Measurements from ENCODE around the gene ALOX5AP.

Gene ALOX5AP

GRCh38 chr13:30735025-30735871 lies at the start of gene ALOX5AP:
Gene ALOX5AP, plus strand, starts transcription at chr13:30735543. Its CDS starts 63 bp downstream, at chr13:30735606.
- no peak for FAIRE-seq

DNA sequence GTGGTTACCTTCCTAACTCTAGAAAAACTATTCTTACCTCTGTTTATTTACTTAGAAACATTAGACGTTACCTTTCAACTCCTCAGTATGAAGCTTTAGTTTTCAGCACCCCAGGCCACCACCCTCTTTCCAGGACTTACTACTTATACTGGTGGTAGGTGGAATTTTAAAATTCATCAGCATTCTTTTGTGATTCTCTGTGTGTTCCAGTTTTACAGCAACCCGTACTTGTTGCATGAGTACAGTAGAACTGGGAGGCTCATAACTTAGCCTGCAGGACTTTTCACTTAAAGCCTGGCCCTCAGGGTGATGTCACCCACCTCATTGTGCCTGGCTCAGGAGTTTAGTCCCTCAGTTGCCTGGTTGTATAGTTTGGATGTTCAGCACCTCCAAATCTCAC lies 49.4 kb upstream of the ALOX5AP start:
- FAIRE-seq, result no peak

DNA sequence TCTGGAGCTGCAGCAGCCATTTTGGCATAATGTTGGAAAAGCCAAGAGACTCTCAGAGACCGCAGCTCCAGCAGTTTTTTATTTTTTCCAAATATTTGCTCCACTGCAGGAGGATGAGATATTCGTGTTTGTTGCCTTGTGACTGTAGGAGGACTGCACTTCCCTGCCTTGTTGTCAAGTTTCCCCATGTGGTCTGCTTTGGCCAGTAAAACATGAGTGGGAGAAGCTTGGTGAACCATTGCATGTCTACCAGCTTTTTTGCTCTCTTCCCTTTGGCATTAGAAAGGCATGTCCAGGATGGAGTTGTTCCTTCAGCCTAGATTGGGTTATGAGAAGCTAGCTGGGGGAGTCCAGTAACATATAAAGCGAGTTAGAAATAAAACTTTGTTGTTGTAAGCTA lies 47.7 kb upstream of the ALOX5AP start:
- no peak for FAIRE-seq

DNA sequence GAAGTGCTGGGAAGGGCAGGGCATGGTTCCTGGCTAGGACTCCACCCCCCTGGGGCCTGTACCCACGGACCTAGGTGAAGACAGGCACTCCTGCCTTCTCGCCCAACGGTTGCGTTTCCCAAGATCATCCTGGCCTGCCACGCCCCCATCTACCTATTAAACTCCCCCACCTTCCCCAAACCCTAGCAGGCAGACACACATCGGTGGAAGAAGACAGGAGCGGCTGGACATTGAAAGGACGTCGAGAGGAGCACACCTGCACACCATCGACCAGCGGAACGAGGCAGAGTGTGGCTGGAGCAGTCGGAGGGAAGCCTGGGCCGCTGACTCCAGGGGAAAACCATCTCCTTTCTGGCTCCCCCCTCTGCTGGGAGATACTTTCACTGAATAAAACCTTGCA lies 45.6 kb upstream of the ALOX5AP start:
- FAIRE-seq, result no peak

GRCh38 chr13:30690282-30691188 lies 44.8 kb upstream of the ALOX5AP start:
- no peak for FAIRE-seq

GRCh38 chr13:30692113-30692512 lies 43.2 kb upstream of the ALOX5AP start:
- FAIRE-seq, result no peak

- FAIRE-seq, result no peak
Measured at GRCh38 chr13:30696278-30697176, 38.8 kb upstream of the ALOX5AP start.

DNA sequence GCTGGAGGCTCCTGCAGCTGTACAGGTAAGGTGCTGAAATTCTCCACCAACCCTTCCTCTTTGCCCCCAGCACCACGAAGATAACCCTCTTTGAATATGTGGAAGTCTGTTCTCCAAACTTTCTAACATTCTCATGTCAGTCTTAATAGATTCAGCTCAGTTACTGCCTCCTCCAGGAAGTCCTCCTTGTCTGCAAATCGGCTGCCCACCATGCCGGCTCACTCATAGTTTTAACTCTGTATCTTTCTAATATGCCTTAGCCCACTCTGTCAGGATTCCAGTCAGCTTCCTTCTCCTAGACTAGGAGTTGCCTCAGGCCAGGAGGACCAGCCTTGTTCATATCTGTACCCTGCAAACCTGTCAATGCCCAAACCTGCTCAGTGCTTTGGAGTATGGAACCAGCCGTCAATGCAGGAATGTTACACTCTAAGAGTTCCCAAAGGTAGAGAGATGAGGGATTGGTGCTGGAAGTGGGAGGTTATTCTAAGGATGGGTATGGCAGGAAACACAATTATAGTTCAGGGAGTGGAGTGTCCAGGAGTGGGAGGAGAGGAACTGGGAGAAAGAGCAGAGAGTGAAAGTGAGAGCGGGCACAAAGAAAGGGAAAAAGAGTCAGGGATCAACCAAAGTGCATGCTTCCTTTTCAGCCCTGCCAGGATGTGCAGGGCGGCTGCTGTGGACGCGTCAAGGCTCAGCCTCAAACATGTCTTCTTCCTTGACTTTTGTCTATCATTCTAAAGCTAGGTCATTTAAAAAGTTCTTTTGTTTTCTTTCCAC lies 38.0 kb upstream of the ALOX5AP start:
- no peak for FAIRE-seq

DNA sequence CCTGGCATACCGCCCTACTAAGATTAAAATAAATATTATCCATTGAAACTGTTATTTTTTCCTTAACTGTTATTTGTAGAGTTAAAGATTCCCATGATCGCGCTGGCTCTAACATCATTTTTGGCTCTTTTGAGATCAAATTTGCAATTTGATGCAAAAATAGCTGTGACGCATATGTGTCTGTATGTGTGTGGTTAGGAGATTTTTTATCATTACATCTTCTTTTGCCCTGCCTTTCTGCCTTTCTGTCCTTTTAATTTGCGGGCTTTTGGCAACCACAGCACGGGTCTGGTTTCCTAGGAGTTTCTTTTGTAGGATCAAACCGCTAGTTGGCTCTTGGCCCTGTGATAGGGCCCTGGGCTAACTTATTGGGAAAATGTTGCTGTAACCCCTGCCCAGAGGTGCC lies 37.3 kb upstream of the ALOX5AP start:
- no peak for FAIRE-seq

- no peak for FAIRE-seq
Measured at GRCh38 chr13:30698488-30699005, 36.8 kb upstream of the ALOX5AP start.

- no peak for FAIRE-seq
Measured at GRCh38 chr13:30700364-30700763, 35.0 kb upstream of the ALOX5AP start.

GRCh38 chr13:30702006-30702405 lies 33.3 kb upstream of the ALOX5AP start:
- no peak for FAIRE-seq

- no peak for FAIRE-seq
Measured at GRCh38 chr13:30704596-30704995, 30.7 kb upstream of the ALOX5AP start.

DNA sequence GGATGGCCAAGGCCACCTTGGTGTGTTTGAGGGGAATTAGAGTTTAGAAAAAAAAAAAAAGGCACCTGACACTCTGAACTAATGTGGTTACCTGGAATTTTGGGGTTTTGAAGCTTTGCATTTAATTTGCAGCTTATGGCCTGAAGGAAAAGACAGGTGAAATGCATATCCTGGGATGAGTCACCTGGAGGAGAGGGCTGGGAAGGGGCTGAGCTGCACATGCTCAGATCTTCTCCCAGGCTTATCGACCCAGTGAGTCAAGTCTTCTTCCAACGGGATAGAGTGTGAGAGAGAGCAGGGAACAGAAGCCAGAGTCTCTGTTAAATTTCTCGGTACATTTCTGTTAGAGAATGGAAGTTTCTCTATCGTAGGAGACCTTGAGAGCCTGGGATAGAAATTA lies 29.7 kb upstream of the ALOX5AP start:
- no peak for FAIRE-seq

GRCh38 chr13:30708541-30708940 lies 26.8 kb upstream of the ALOX5AP start:
- FAIRE-seq, result no peak

DNA sequence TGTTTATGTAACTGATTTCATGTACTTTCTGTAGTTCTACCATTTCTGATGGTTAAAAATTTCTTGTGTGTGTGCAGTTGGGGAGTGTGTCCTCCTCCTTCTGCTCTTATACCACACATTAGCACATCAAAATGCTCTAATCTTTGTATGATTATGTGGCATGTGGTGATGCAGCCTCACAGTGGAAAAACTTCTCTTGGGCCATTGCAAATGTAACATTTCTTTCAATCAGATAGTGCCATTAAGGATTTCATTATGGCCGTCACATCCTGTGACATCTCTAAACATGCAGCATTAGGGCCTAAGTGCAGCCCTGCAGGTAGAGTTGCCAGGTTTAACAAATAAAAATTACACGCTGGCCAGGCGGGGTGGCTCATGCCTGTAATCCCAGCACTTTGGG lies 24.9 kb upstream of the ALOX5AP start:
- no peak for FAIRE-seq

- no peak for FAIRE-seq
Measured at GRCh38 chr13:30711375-30711774, 24.0 kb upstream of the ALOX5AP start.

DNA sequence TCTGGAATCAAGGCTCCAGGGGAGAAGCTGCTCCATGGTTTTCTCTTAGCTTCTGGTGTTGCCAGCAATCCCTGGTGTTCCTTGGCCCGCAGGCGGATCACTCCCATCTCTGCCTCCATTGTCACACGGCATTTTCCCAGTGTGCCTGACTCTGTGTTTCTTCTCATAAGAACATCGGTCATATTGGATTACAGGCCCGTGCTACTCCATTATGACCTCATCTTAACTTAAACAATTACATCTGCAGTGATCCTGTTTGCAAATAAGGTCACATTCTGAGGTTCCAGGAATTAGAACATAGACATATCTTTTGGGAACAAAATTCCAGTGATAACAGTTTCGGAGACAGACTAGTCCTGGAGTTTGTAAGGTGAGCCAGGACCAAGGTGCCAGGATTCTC lies 23.5 kb upstream of the ALOX5AP start:
- FAIRE-seq, result no peak

- no peak for FAIRE-seq
Measured at GRCh38 chr13:30712536-30713532, 22.5 kb upstream of the ALOX5AP start.

DNA sequence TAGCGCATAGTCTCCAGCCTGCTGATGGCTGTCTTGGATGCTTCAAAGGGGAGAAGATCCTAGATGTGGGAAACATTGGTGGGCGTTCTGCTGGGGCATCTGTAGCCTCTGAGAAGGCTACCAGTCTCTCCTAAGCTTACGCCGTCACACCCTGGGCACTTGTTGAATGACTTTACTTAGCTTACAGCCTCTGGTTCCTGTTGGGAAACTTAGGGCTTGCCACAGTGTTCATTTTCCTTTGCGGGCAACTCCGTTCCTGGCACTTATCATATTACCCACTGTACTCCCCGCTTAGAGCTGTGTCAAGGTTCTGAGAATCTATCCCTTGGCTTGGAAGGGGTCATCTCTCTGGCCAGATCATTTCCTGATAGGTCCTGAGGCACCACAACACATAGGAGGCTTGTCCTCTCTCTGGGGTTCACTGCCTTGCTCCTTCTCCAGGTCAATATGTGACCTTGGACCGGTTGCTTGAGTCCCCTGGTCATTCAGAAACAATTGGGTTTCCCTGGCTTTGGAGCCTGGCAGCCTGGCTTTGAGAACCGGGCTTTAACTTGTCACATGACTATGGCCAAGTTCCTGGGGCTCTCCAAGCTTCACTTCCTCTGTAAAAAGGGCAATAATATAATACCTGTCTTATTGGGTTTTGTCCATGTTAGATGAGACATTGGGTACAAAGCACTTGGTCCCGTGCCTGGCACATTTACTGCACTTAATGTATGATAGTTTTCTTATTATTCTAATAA lies 20.5 kb upstream of the ALOX5AP start:
- no peak for FAIRE-seq

All from colon (tissue), 2 donors.